HEK293T (cell line): ENCODE measurements around the gene OR6B3.

Experiments used
- ARNT ChIP-seq: fragments of 450-650 bp; IDR thresholded peaks from 2 replicates; pipeline ENCODE4 v1.6.1; 2017; ENCODE audit warnings: mild to moderate bottlenecking
- BHLHE40 ChIP-seq: fragments of 450-650 bp; IDR thresholded peaks from 2 replicates; pipeline ENCODE4 v1.6.1; 2016; ENCODE audit warnings: mild to moderate bottlenecking, moderate library complexity, borderline replicate concordance
- CTBP1 ChIP-seq: fragments of 450-650 bp; IDR thresholded peaks from 2 replicates; pipeline ENCODE4 v1.6.1; 2016; ENCODE audit warnings: borderline replicate concordance
- ELF4 ChIP-seq: fragments of 450-650 bp; IDR thresholded peaks from 2 replicates; pipeline ENCODE4 v1.6.1; 2017; ENCODE audit warnings: antibody characterized with exemption
- FOXA1 ChIP-seq: fragments of 450-650 bp; IDR thresholded peaks from 2 replicates; pipeline ENCODE4 v1.6.1; 2016; ENCODE audit warnings: mild to moderate bottlenecking
- FOXM1 ChIP-seq: fragments of 450-650 bp; IDR thresholded peaks from 2 replicates; pipeline ENCODE4 v1.6.1; 2017; ENCODE audit warnings: mild to moderate bottlenecking, borderline replicate concordance
- HDGF ChIP-seq: fragments of 450-650 bp; IDR thresholded peaks from 2 replicates; pipeline ENCODE4 v1.6.1; 2017; ENCODE audit warnings: antibody characterized with exemption, borderline replicate concordance
- NFRKB ChIP-seq: fragments of 450-650 bp; IDR thresholded peaks from 2 replicates; pipeline ENCODE4 v1.6.1; 2016; ENCODE audit warnings: mild to moderate bottlenecking, moderate library complexity
- SP1 ChIP-seq: fragments of 450-650 bp; IDR thresholded peaks from 2 replicates; pipeline ENCODE4 v1.6.1; 2017
- SUZ12 ChIP-seq: fragments of 450-650 bp; IDR thresholded peaks from 2 replicates; pipeline ENCODE4 v1.6.1; 2016; ENCODE audit warnings: mild to moderate bottlenecking
- TARDBP ChIP-seq: fragments of 450-650 bp; IDR thresholded peaks from 2 replicates; pipeline ENCODE4 v1.6.1; 2016
- ZNF384 ChIP-seq: fragments of 450-650 bp; IDR thresholded peaks from 2 replicates; pipeline ENCODE4 v1.6.1; 2016
- TF ChIP-seq, protein P1 (sequence below): fragments of 450-650 bp; IDR thresholded peaks from 2 replicates; pipeline ENCODE4 v1.6.1; 2016

DNA sequence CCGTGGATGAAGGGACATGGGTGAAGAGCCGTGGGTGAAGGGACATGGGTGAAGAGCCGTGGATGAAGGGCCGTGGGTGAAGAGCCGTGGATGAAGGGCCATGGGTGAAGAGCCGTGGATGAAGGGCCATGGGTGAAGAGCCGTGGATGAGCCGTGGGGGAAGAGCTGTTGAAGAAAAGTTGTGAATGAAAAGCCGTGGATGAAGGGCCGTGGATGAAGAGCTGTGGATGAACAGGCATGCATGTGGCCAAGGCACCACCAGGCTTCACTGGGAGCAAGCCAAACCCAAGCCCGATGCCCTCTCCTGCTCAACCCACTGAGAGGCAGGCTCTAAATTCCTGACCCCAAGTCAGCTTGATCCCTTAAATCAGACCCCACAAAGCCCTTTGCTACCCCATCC, 10.6 kb downstream of the OR6B3 start:
- TF ChIP-seq SP1 (no peak), NFRKB (no peak), HDGF (no peak), FOXM1 (no peak), BHLHE40 (no peak), FOXA1 (no peak), ZNF384 (no peak), ELF4 (no peak), TARDBP (no peak), SUZ12 (no peak), ARNT (no peak), CTBP1 (no peak)
- TF ChIP-seq, protein P1, sequence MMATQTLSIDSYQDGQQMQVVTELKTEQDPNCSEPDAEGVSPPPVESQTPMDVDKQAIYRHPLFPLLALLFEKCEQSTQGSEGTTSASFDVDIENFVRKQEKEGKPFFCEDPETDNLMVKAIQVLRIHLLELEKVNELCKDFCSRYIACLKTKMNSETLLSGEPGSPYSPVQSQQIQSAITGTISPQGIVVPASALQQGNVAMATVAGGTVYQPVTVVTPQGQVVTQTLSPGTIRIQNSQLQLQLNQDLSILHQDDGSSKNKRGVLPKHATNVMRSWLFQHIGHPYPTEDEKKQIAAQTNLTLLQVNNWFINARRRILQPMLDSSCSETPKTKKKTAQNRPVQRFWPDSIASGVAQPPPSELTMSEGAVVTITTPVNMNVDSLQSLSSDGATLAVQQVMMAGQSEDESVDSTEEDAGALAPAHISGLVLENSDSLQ, result no peak
